Raji (cell line): ENCODE data around the gene ARHGDIG.

ENCODE experiments used
- POLR2A ChIP-seq: IDR thresholded peaks from 2 replicates; pipeline ENCODE4 v1.6.1; 2011; ENCODE audit warnings: low read depth, low read length, control low read depth; ENCODE audit not compliant: insufficient read depth

The ARHGDIG gene

GRCh38 chr16:272633-273546 lies 7.5 kb upstream of the ARHGDIG start:
- TF ChIP-seq POLR2A, result no peak

- TF ChIP-seq POLR2A, result no peak
Measured at GRCh38 chr16:273547-274421, 6.6 kb upstream of the ARHGDIG start.

GRCh38 chr16:275041-275641 lies 5.2 kb upstream of the ARHGDIG start:
- no peak for TF ChIP-seq POLR2A

GRCh38 chr16:275786-276232 lies 4.6 kb upstream of the ARHGDIG start, which contains the start of gene RGS11:
Gene RGS11 (minus strand): TSS chr16:275944. CDS start chr16:275911, 33 bp downstream.
- no peak for TF ChIP-seq POLR2A

GRCh38 chr16:276426-277077 lies 3.8 kb upstream of the ARHGDIG start:
- no peak for TF ChIP-seq POLR2A

- no peak for TF ChIP-seq POLR2A
Measured at GRCh38 chr16:278863-279366, 1.5 kb upstream of the ARHGDIG start.

GRCh38 chr16:279531-279930 lies 860 bp upstream of the ARHGDIG start:
- TF ChIP-seq POLR2A, result no peak

GRCh38 chr16:280005-280460 lies 358 bp upstream of the ARHGDIG start:
- TF ChIP-seq POLR2A, result no peak

- TF ChIP-seq POLR2A, result no peak
Measured at GRCh38 chr16:280991-281659, 734 bp downstream of the ARHGDIG start.

GRCh38 chr16:281660-282255 lies 1.4 kb downstream of the ARHGDIG start:
- no peak for TF ChIP-seq POLR2A

GRCh38 chr16:282491-282890 lies 2.1 kb downstream of the ARHGDIG start:
- TF ChIP-seq POLR2A, result no peak

- TF ChIP-seq POLR2A, result no peak
Measured at GRCh38 chr16:283033-283805, 2.8 kb downstream of the ARHGDIG start, which contains the start of gene PDIA2. Gene PDIA2 (plus strand): TSS chr16:283164. CDS start chr16:283170, 6 bp downstream.
